Neural cell (in vitro differentiated cells): ENCODE data around the gene TCF12. TPM values are rescaled to one million over a fixed set of nuclear protein-coding genes. Genes with fewer than 3 reads are reported as not detected.

Source experiments
- H2AFZ ChIP-seq: fragments of 200-600, 300-800 bp; sonication (generic), shearing (Covaris generic); 2 replicates; pipeline ENCODE4 v1.6.0; 2014; ENCODE audit warnings: low read depth, mild to moderate bottlenecking, antibody characterized with exemption, low read length, moderate library complexity
- H3F3A ChIP-seq: fragments of 200-600 bp; shearing (Covaris generic); 2 replicates; pipeline ENCODE4 v1.6.1; 2016; ENCODE audit warnings: mild to moderate bottlenecking, moderate library complexity, mixed read lengths, antibody characterized with exemption, low read length; ENCODE audit not compliant: insufficient read depth, poor library complexity, severe bottlenecking
- H3K27ac ChIP-seq: fragments of 200-600, 300-800 bp; sonication (generic), shearing (Covaris generic); 2 replicates; pipeline ENCODE4 v1.5.1; 2014; ENCODE audit warnings: mild to moderate bottlenecking, low read length, moderate library complexity
- H3K27me3 ChIP-seq: fragments of 300-800, 200-600 bp; sonication (generic), shearing (Covaris generic); 2 replicates; pipeline ENCODE4 v1.6.0; 2014; ENCODE audit warnings: mild to moderate bottlenecking, low read depth, low read length, moderate library complexity; ENCODE audit not compliant: insufficient read depth
- H3K36me3 ChIP-seq: fragments of 300-800, 200-600 bp; sonication (generic), shearing (Covaris generic); 2 replicates; pipeline ENCODE4 v1.5.1; 2014; ENCODE audit warnings: mild to moderate bottlenecking, antibody characterized with exemption, low read length, moderate library complexity; ENCODE audit not compliant: insufficient read depth
- H3K4me2 ChIP-seq: fragments of 300-800, 200-600 bp; sonication (generic), shearing (Covaris generic); 2 replicates; pipeline ENCODE4 v1.6.0; 2014; ENCODE audit warnings: mild to moderate bottlenecking, low read length
- H3K4me3 ChIP-seq: fragments of 300-800, 200-600 bp; sonication (generic), shearing (Covaris generic); 2 replicates; pipeline ENCODE4 v1.5.1; 2014; ENCODE audit warnings: mild to moderate bottlenecking, low read length, moderate library complexity
- H3K79me2 ChIP-seq: fragments of 200-600 bp; shearing (Covaris generic); replicated peaks from 2 replicates; pipeline ENCODE4 v1.6.0; 2014; ENCODE audit warnings: mild to moderate bottlenecking, low read length, moderate library complexity; ENCODE audit not compliant: insufficient read depth
- H3K9ac ChIP-seq: fragments of 300-800, 200-600 bp; sonication (generic), shearing (Covaris generic); 2 replicates; pipeline ENCODE4 v1.6.1; 2016; ENCODE audit warnings: mild to moderate bottlenecking, low read length, mixed read lengths
- H3K9me2 ChIP-seq: fragments of 200-600 bp; shearing (Covaris generic); 2 replicates; pipeline ENCODE4 v1.6.1; 2016; ENCODE audit warnings: mild to moderate bottlenecking, low read length, mixed read lengths; ENCODE audit not compliant: insufficient read depth
- H3K9me3 ChIP-seq: fragments of 200-600, 300-800 bp; sonication (generic), shearing (Covaris generic); 2 replicates; pipeline ENCODE4 v1.6.1; 2016; ENCODE audit warnings: mild to moderate bottlenecking, mixed run types, low read length, moderate library complexity, mixed read lengths
- H4K20me1 ChIP-seq: fragments of 200-600 bp; shearing (Covaris generic); 2 replicates; pipeline ENCODE4 v1.6.1; 2016; ENCODE audit warnings: mild to moderate bottlenecking, mixed run types; ENCODE audit not compliant: insufficient read depth
- CTCF ChIP-seq: fragments of 450-650 bp; IDR thresholded peaks from 2 replicates; pipeline ENCODE4 v1.5.1; 2014; ENCODE audit warnings: antibody characterized with exemption, mild to moderate bottlenecking, moderate library complexity; ENCODE audit not compliant: poor library complexity, severe bottlenecking
- EP300 ChIP-seq: fragments of 450-650 bp; conservative IDR thresholded peaks from 2 replicates; pipeline ENCODE4 v1.6.1; 2014; ENCODE audit warnings: antibody characterized with exemption, mild to moderate bottlenecking, moderate library complexity; ENCODE audit not compliant: poor library complexity, severe bottlenecking
- EZH2 ChIP-seq: fragments of 200-600, 300-800 bp; shearing (Covaris generic), sonication (generic); IDR thresholded peaks from 2 replicates; pipeline ENCODE4 v1.6.1; 2014; ENCODE audit warnings: antibody characterized with exemption, low read length, borderline replicate concordance, mild to moderate bottlenecking; ENCODE audit not compliant: insufficient read depth, poor library complexity, severe bottlenecking
- MXI1 ChIP-seq: fragments of 450-650 bp; conservative IDR thresholded peaks from 2 replicates; pipeline ENCODE4 v1.6.1; 2014; ENCODE audit warnings: antibody characterized with exemption, mild to moderate bottlenecking; ENCODE audit not compliant: poor library complexity, severe bottlenecking
- POLR2AphosphoS5 ChIP-seq: IDR thresholded peaks from 2 replicates; pipeline ENCODE4 v1.6.1; 2012
- RAD21 ChIP-seq: fragments of 450-650 bp; conservative IDR thresholded peaks from 2 replicates; pipeline ENCODE4 v1.6.1; 2014; ENCODE audit warnings: antibody characterized with exemption, mild to moderate bottlenecking, moderate library complexity
- SMC3 ChIP-seq: fragments of 450-650 bp; conservative IDR thresholded peaks from 2 replicates; pipeline ENCODE4 v1.6.1; 2014; ENCODE audit warnings: antibody characterized with exemption, mild to moderate bottlenecking, moderate library complexity; ENCODE audit not compliant: poor library complexity
- TAF1 ChIP-seq: IDR thresholded peaks from 2 replicates; pipeline ENCODE4 v1.6.1; 2012; ENCODE audit warnings: low read depth
- polyA plus RNA-seq: library from polyadenylated mRNA; depleted of rRNA; stranded (reverse); fragments of >200 nt; gene quantifications from 2 replicates; pipeline ENCODE4 v1.2.3, GENCODE V29; 2014
- TF ChIP-seq, protein P1 (sequence below): IDR thresholded peaks from 2 replicates; pipeline ENCODE4 v1.6.1; 2012; ENCODE audit warnings: borderline replicate concordance

TCF12 gene
- polyA plus RNA-seq, 1 donor from 2014 or later: 52.7 TPM

- peaks cover 7% of the 10 kb centered on the region for H3F3A ChIP-seq
- no peak overlapping the region for H3K9ac ChIP-seq
- no peak overlapping the region for H3K27ac ChIP-seq
- no peaks in the 10 kb centered on the region for H4K20me1 ChIP-seq
- H3K4me2 ChIP-seq: no peak overlapping the region
- H2AFZ ChIP-seq: no peak overlapping the region
- no peaks in the 10 kb centered on the region for H3K36me3 ChIP-seq
- no peaks in the 10 kb centered on the region for H3K9me2 ChIP-seq
- TF ChIP-seq TAF1 (no peak), EP300 (no peak), EZH2 (no peak), RAD21 (no peak), SMC3 (no peak), POLR2AphosphoS5 (no peak), MXI1 (no peak)
- TF ChIP-seq, protein P1, sequence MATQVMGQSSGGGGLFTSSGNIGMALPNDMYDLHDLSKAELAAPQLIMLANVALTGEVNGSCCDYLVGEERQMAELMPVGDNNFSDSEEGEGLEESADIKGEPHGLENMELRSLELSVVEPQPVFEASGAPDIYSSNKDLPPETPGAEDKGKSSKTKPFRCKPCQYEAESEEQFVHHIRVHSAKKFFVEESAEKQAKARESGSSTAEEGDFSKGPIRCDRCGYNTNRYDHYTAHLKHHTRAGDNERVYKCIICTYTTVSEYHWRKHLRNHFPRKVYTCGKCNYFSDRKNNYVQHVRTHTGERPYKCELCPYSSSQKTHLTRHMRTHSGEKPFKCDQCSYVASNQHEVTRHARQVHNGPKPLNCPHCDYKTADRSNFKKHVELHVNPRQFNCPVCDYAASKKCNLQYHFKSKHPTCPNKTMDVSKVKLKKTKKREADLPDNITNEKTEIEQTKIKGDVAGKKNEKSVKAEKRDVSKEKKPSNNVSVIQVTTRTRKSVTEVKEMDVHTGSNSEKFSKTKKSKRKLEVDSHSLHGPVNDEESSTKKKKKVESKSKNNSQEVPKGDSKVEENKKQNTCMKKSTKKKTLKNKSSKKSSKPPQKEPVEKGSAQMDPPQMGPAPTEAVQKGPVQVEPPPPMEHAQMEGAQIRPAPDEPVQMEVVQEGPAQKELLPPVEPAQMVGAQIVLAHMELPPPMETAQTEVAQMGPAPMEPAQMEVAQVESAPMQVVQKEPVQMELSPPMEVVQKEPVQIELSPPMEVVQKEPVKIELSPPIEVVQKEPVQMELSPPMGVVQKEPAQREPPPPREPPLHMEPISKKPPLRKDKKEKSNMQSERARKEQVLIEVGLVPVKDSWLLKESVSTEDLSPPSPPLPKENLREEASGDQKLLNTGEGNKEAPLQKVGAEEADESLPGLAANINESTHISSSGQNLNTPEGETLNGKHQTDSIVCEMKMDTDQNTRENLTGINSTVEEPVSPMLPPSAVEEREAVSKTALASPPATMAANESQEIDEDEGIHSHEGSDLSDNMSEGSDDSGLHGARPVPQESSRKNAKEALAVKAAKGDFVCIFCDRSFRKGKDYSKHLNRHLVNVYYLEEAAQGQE: no peak
- no peaks in the 10 kb centered on the region for H3K9me3 ChIP-seq
- no peaks in the 10 kb centered on the region for H3K27me3 ChIP-seq
- peaks cover 4% of the 10 kb centered on the region for H3K79me2 ChIP-seq
- no peak overlapping the region for H3K4me3 ChIP-seq
Measured at GRCh38 chr15:57234156-57234555, 315.7 kb downstream of the TCF12 start.

GRCh38 chr15:57235186-57235585 is 316.7 kb downstream of the TCF12 start:
- Histone ChIP-seq H3K4me2 (no peak overlapping the region), H3K4me3 (no peak overlapping the region), H3K79me2 (peaks cover 2% of the 10 kb centered on the region), H4K20me1 (no peaks in the 10 kb centered on the region), H2AFZ (no peak overlapping the region), H3K27ac (no peak overlapping the region), H3K36me3 (no peaks in the 10 kb centered on the region), H3K9me2 (no peaks in the 10 kb centered on the region), H3K27me3 (no peaks in the 10 kb centered on the region), H3F3A (peaks cover 7% of the 10 kb centered on the region), H3K9me3 (no peaks in the 10 kb centered on the region), H3K9ac (no peak overlapping the region)
- TF ChIP-seq RAD21 (no peak), POLR2AphosphoS5 (no peak), EP300 (no peak), CTCF (no peak), EZH2 (no peak), MXI1 (no peak), SMC3 (no peak), TAF1 (no peak)
- TF ChIP-seq, protein P1: no peak
